Measurements from ENCODE around the gene GLB1L. TPM values are rescaled to one million over a fixed set of nuclear protein-coding genes. Genes with fewer than 3 reads are reported as not detected.

Gene GLB1L
- total RNA-seq, 1 donor from 2014 or later, result 1.8 TPM

DNA sequence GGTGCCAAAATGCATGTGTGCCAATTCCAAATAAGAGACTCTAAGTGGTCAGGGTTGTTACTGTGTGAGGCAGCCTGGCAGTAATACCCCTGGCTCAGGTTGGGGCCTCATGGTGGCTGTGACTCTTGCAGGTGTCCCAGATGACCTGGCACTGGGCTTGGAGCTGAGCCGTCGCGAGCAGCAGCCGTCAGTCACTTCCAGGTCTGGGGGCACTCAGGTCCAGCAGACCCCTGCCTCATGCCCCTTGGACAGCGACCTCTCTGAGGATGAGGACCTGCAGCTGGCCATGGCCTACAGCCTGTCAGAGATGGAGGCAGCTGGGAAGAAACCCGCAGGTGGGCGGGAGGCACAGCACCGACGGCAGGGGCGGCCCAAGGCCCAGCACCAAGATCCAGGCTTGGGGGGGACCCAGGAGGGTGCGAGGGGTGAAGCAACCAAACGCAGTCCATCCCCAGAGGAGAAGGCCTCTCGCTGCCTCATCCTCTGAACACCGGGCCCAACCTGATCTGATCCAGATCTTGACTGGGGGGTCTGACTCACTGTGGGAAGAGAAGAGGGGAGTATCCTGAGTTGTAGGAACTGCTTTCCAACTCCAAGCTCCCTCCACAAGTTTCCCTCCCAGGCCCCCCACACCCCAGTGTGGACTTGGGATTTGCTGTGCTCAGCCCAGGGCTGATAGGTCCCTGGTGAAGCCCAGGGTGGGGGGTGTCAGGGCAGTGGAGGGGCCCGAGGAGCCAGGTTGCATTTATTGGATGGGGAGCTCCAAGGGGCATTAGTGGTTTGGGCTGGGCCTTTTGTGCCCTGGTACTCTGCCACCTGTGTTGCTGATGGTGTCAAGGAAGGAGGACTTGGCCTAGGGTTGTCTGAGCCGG is 39.5 kb upstream of the GLB1L start:
- Histone ChIP-seq H3K4me3 (no peak overlapping the region), H3K4me1 (peaks cover 9 to 30% of the 10 kb centered on the region in 2 donors), H3K36me3 (peaks cover 39 to 53% of the 10 kb centered on the region in 2 donors), H3K9me3 (no peaks in the 10 kb centered on the region), H3K27ac (peak overlapping the region in 1 of 2 donors; percentile 71), H3K27me3 (no peaks in the 10 kb centered on the region)
- TF ChIP-seq, protein P1, sequence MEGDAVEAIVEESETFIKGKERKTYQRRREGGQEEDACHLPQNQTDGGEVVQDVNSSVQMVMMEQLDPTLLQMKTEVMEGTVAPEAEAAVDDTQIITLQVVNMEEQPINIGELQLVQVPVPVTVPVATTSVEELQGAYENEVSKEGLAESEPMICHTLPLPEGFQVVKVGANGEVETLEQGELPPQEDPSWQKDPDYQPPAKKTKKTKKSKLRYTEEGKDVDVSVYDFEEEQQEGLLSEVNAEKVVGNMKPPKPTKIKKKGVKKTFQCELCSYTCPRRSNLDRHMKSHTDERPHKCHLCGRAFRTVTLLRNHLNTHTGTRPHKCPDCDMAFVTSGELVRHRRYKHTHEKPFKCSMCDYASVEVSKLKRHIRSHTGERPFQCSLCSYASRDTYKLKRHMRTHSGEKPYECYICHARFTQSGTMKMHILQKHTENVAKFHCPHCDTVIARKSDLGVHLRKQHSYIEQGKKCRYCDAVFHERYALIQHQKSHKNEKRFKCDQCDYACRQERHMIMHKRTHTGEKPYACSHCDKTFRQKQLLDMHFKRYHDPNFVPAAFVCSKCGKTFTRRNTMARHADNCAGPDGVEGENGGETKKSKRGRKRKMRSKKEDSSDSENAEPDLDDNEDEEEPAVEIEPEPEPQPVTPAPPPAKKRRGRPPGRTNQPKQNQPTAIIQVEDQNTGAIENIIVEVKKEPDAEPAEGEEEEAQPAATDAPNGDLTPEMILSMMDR (IDR thresholded peaks at IDR 0.05), result no peak
- no peak for DNase-seq (ENCODE audit: low spot score in 2 of 2)
- intact Hi-C loops (cut with DNase I), result no loop called here

DNA sequence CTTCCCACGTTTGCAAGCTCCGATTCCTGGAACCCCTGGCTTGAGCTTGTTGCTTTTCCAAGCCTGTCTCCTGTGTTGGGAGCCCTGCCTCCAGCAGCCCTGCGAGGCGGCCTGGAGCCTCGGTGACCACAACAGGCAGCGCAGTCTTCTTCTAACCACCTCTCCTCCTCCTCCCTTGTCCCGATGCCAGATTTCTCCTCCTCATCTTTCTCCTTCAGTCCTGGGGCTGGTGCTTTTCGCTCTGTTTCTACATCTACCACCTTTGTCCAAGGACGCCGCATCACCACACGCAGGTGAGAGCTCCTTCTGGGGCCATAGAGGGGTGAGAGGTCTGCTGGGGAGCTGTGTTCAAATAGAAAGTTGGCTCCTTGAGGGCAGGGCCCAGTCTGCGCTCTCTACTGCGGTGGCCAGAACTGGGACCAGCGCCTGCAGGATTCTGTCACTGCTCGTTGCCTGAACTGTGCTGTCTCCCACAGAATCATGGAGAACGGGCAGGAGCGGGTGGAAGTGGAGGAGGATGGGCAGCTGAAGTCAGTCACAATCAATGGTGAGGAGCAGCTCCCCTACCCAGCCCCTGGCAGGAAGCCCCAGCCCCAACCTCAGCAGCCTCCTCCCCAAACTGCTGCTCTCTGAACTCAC is 37.8 kb upstream of the GLB1L start:
- Histone ChIP-seq H3K36me3 (peaks cover 39 to 53% of the 10 kb centered on the region in 2 donors), H3K4me1 (peaks cover 6 to 33% of the 10 kb centered on the region in 2 donors), H3K27me3 (no peaks in the 10 kb centered on the region), H3K9me3 (no peaks in the 10 kb centered on the region), H3K4me3 (no peak overlapping the region), H3K27ac (no peak overlapping the region)
- intact Hi-C loops (cut with DNase I), result no loop called here
- DNase-seq (ENCODE audit: low spot score in 2 of 2), result no peak
- TF ChIP-seq, protein P1 (IDR thresholded peaks at IDR 0.05), result no peak

DNA sequence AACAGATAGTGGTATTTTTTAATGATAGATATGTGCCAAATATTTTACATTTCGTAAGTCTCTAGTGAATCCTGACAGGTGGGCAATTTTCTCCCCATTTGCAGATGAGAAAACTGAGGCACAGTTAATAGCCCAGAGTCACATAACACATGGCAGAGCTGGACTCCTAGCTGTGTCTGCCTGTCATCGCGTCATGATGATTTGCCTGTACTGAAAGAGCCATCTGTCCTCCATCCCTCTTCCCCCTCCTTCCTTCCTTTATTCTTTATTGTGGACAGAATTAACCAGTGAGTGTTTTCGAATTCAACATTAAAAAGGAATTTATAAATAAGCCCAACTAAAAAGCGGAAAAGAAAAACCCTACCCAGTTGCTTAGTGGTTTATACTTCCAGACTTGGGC is 37.1 kb upstream of the GLB1L start:
- H3K27me3 ChIP-seq, result no peaks in the 10 kb centered on the region
- intact Hi-C loops (cut with DNase I), result no loop called here
- H3K4me1 ChIP-seq, result peaks cover 6 to 40% of the 10 kb centered on the region in 2 donors
- no peak overlapping the region for H3K27ac ChIP-seq
- TF ChIP-seq, protein P1 (IDR thresholded peaks at IDR 0.05), result no peak
- no peaks in the 10 kb centered on the region for H3K9me3 ChIP-seq
- DNase-seq (ENCODE audit: low spot score in 2 of 2), result no peak
- H3K36me3 ChIP-seq, result peaks cover 39 to 53% of the 10 kb centered on the region in 2 donors
- H3K4me3 ChIP-seq, result no peak overlapping the region

DNA sequence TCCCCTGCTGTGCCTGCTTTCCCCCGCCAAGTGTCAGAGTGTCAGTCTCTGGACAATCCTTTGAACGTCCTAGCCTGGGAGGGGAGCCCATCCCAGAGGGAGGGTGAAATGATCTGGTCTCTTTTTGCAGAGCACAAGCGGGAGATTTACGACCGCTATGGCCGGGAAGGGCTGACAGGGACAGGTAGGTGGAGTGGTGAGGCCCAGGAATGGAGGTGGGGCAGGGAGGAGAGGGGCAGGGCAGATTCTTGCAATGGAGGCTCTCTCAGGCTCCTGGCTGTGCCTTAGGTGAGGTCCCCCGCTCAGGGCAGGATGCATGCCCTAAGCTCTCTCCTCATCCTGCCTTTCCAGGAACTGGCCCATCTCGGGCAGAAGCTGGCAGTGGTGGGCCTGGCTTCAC is 36.3 kb upstream of the GLB1L start:
- peaks cover 6 to 41% of the 10 kb centered on the region in 2 donors for H3K4me1 ChIP-seq
- DNase-seq (ENCODE audit: low spot score in 2 of 2), result no peak
- intact Hi-C loops (cut with DNase I), result no loop called here
- no peak overlapping the region for H3K4me3 ChIP-seq
- peaks cover 38 to 53% of the 10 kb centered on the region in 2 donors for H3K36me3 ChIP-seq
- TF ChIP-seq, protein P1 (IDR thresholded peaks at IDR 0.05), result no peak
- H3K9me3 ChIP-seq, result no peaks in the 10 kb centered on the region
- H3K27me3 ChIP-seq, result no peaks in the 10 kb centered on the region
- H3K27ac ChIP-seq, result peak overlapping the region; percentile 99

DNA sequence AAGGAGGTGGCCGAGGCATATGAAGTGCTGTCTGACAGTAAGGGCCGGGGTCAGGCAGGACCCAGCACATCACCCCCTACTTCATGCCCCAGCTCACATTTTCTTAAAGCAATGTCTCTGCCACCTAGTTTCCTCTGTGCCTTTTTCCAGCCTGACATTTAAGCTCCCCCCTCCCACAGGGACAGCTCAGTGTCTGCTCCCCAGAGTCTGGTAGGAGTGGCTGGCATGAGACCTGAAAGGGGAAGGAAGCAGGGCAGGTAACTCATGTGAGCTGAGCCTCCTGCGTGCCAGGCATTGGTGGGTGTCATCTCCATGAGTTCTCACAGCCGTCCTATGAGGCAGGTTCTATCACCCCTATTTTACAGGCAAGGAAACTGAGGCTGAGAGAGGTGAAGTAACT is 35.4 kb upstream of the GLB1L start:
- Histone ChIP-seq H3K27ac (peak overlapping the region; percentile 99), H3K36me3 (peaks cover 36 to 52% of the 10 kb centered on the region in 2 donors), H3K27me3 (no peaks in the 10 kb centered on the region), H3K4me3 (peak overlapping the region; percentile 87 to 95), H3K4me1 (peaks cover 6 to 36% of the 10 kb centered on the region in 2 donors), H3K9me3 (no peaks in the 10 kb centered on the region)
- DNase-seq (ENCODE audit: low spot score in 2 of 2), result no peak
- intact Hi-C loops (cut with DNase I), result no loop called here
- TF ChIP-seq, protein P1 (IDR thresholded peaks at IDR 0.05), result no peak
